Measurements from ENCODE around the gene BRWD1. TPM values are rescaled to one million over a fixed set of nuclear protein-coding genes. Genes with fewer than 3 reads are reported as not detected.
"Not testable (repeated sequence)": the region's sequence is repeated elsewhere in the genome, so short reads cannot be mapped to it uniquely, and the experiment has no call there.

BRWD1 gene
- total RNA-seq, 2 experiments from 2014 or later, result 28.7 to 29.4 TPM

- Mint-ChIP-seq H3K27me3 (peaks cover 1% of the 10 kb centered on the region), H3K9me3 (no peaks in the 10 kb centered on the region), H3K36me3 (no peaks in the 10 kb centered on the region), H3K4me3 (no peak overlapping the region), H3K4me1 (ENCODE audit: low read depth) (no peaks in the 10 kb centered on the region), H3K27ac (no peak overlapping the region)
- POLR2A ChIA-PET, result no interaction called here
- CTCF ChIA-PET, result interaction anchor here (0.6 kb wide), 1 partner anchor 111 kb away, joined by 3 read pairs; no protein-coding TSS in a partner anchor
- intact Hi-C loops (cut with micrococcal nuclease), result no loop called here
- DNase-seq, result no peak
Measured at GRCh38 chr21:39141502-39141901, 171.9 kb downstream of the BRWD1 start.

- H3K36me3 Mint-ChIP-seq, result no peaks in the 10 kb centered on the region
- H3K27ac Mint-ChIP-seq, result no peak overlapping the region
- no peaks in the 10 kb centered on the region for H3K4me1 Mint-ChIP-seq (ENCODE audit: low read depth)
- H3K9me3 Mint-ChIP-seq, result no peaks in the 10 kb centered on the region
- ChIA-PET CTCF (interaction anchor here (0.6 to 2.9 kb wide), 9 partner anchors 11 to 920 kb away, joined by 3 to 26 read pairs (median 4); no protein-coding TSS in a partner anchor), POLR2A (no interaction called here)
- no peak overlapping the region for H3K4me3 Mint-ChIP-seq
- no peak for DNase-seq
- peaks cover 1% of the 10 kb centered on the region for H3K27me3 Mint-ChIP-seq
- intact Hi-C loops (cut with micrococcal nuclease), result loop anchor here (1.0 to 5.0 kb wide), 3 partner anchors 403 to 975 kb away; no protein-coding TSS in a partner anchor
Measured at GRCh38 chr21:39137248-39138178, 175.9 kb downstream of the BRWD1 start.

- H3K4me1 Mint-ChIP-seq (ENCODE audit: low read depth), result no peaks in the 10 kb centered on the region
- CTCF ChIA-PET, result interaction anchor here (0.6 to 2.9 kb wide), 2 partner anchors 403 to 631 kb away, joined by 4 to 26 read pairs; no protein-coding TSS in a partner anchor
- DNase-seq, result no peak
- H3K27ac Mint-ChIP-seq, result no peak overlapping the region
- no peaks in the 10 kb centered on the region for H3K9me3 Mint-ChIP-seq
- no peak overlapping the region for H3K4me3 Mint-ChIP-seq
- peaks cover 1% of the 10 kb centered on the region for H3K27me3 Mint-ChIP-seq
- intact Hi-C loops (cut with micrococcal nuclease), result loop anchor here (5.0 kb wide), 2 partner anchors 629 to 974 kb away; no protein-coding TSS in a partner anchor
- H3K36me3 Mint-ChIP-seq, result no peaks in the 10 kb centered on the region
- POLR2A ChIA-PET, result no interaction called here
Measured at GRCh38 chr21:39136711-39137110, 176.7 kb downstream of the BRWD1 start.

- H3K4me3 Mint-ChIP-seq; H3K9me3 Mint-ChIP-seq; POLR2A ChIA-PET; H3K27me3 Mint-ChIP-seq; H3K36me3 Mint-ChIP-seq; H3K27ac Mint-ChIP-seq; H3K4me1 Mint-ChIP-seq (ENCODE audit: low read depth): not testable (repeated sequence)
- intact Hi-C loops (cut with micrococcal nuclease), result loop anchor here (5.0 kb wide), 2 partner anchors 629 to 974 kb away; no protein-coding TSS in a partner anchor
- DNase-seq, result peak; percentile 18
- CTCF ChIA-PET, result interaction anchor here (2.9 kb wide), 1 partner anchor 402 kb away, joined by 26 read pairs; no protein-coding TSS in a partner anchor
Measured at GRCh38 chr21:39136138-39136537, 177.3 kb downstream of the BRWD1 start.

- H3K27me3 Mint-ChIP-seq, result peaks cover 5% of the 10 kb centered on the region
- H3K4me1 Mint-ChIP-seq (ENCODE audit: low read depth), result no peaks in the 10 kb centered on the region
- no peak overlapping the region for H3K27ac Mint-ChIP-seq
- CTCF ChIA-PET, result no interaction called here
- intact Hi-C loops (cut with micrococcal nuclease), result no loop called here
- H3K36me3 Mint-ChIP-seq, result no peaks in the 10 kb centered on the region
- H3K4me3 Mint-ChIP-seq, result no peak overlapping the region
- no peak for DNase-seq
- POLR2A ChIA-PET, result no interaction called here
- H3K9me3 Mint-ChIP-seq, result no peaks in the 10 kb centered on the region
Measured at GRCh38 chr21:39134288-39134810, 179.1 kb downstream of the BRWD1 start.

Other genes with a start within 250 kb of the BRWD1 start
- gene PSMG1, start 130.2 kb downstream of the BRWD1 start, total RNA-seq, result 10 to 100 TPM; 82.3 to 85.9 TPM
- gene HMGN1, start 35.5 kb upstream of the BRWD1 start, total RNA-seq, result 100 to 1,000 TPM; 441 to 449 TPM
- gene LCA5L, start 132.1 kb upstream of the BRWD1 start, total RNA-seq, result under 1 TPM; 0.22 to 0.36 TPM
- gene SH3BGR, start 138.3 kb upstream of the BRWD1 start, total RNA-seq, result 1 to 10 TPM; 1.7 to 3.1 TPM

Measured in activated CD4-positive, alpha-beta memory T cell treated with anti-CD3 and anti-CD28 coated beads for 36 hours (primary cell).